Liver (tissue), 9 donors: ENCODE measurements around the gene MATN4. TPM values are rescaled to one million over a fixed set of nuclear protein-coding genes. Genes with fewer than 3 reads are reported as not detected.

Experiments
- DNase-seq: peaks from one replicate; pipeline ENCODE4 v3.0.0-alpha.2; 2017; ENCODE audit warnings: low spot score
- H3K27ac ChIP-seq, 2 donors: one replicate each; pipeline ENCODE4 v1.7.0; 2013; ENCODE audit warnings: inconsistent platforms in 2 of 2, low read length in 2 of 2, control low read depth in 1 of 2, low read depth in 1 of 2, mild to moderate bottlenecking in 1 of 2
- H3K27me3 ChIP-seq, 4 donors: one replicate each; pipeline versions ENCODE4 v1.6.1 to v1.7.0; 2013; ENCODE audit warnings: low read length in 3 of 4, inconsistent platforms in 1 of 4, mild to moderate bottlenecking in 1 of 4, moderate library complexity in 1 of 4; ENCODE audit not compliant: control insufficient read depth in 4 of 4, insufficient read depth in 4 of 4
- H3K36me3 ChIP-seq, 4 donors: one replicate each; pipeline versions ENCODE4 v1.6.1 to v1.7.0; 2013; ENCODE audit warnings: low read length in 3 of 4, mild to moderate bottlenecking in 3 of 4, low read depth in 1 of 4, moderate library complexity in 1 of 4; ENCODE audit not compliant: control insufficient read depth in 4 of 4, insufficient read depth in 3 of 4
- H3K4me1 ChIP-seq, 4 donors: one replicate each; pipeline versions ENCODE4 v1.6.1 to v1.7.0; 2013; ENCODE audit warnings: low read length in 3 of 4, mild to moderate bottlenecking in 3 of 4, moderate library complexity in 1 of 4; ENCODE audit not compliant: control insufficient read depth in 4 of 4, insufficient read depth in 4 of 4
- H3K4me3 ChIP-seq, 3 donors: one replicate each; pipeline versions ENCODE4 v1.6.1 to v1.7.0; 2013; ENCODE audit warnings: low read length in 3 of 3, control low read depth in 1 of 3, low read depth in 1 of 3, mild to moderate bottlenecking in 1 of 3
- H3K9ac ChIP-seq, 2 donors: one replicate each; pipeline ENCODE4 v1.7.0; 2013; ENCODE audit warnings: low read length in 2 of 2, mild to moderate bottlenecking in 2 of 2, moderate library complexity in 2 of 2, control low read depth in 1 of 2, low read depth in 1 of 2
- H3K9me3 ChIP-seq, 4 donors: one replicate each; pipeline versions ENCODE4 v1.6.1 to v1.7.0; 2013; ENCODE audit warnings: low read length in 3 of 4; ENCODE audit not compliant: control insufficient read depth in 4 of 4
- EGR1 ChIP-seq, 2 donors: IDR thresholded peaks; 2 replicates each; pipeline ENCODE4 v1.6.1; 2016 to 2018; ENCODE audit warnings: antibody characterized with exemption in 2 of 2, low read depth in 2 of 2
- FOXA1 ChIP-seq: IDR thresholded peaks from 2 replicates; pipeline ENCODE4 v1.6.1; 2016; ENCODE audit warnings: antibody characterized with exemption
- FOXA2 ChIP-seq: IDR thresholded peaks from 2 replicates; pipeline ENCODE4 v1.6.1; 2016; ENCODE audit warnings: antibody characterized with exemption
- HNF4A ChIP-seq, 2 donors: conservative IDR thresholded peaks; 2 replicates each; pipeline ENCODE4 v1.6.1; 2016; ENCODE audit warnings: antibody characterized with exemption in 2 of 2, mild to moderate bottlenecking in 2 of 2
- HNF4G ChIP-seq: IDR thresholded peaks from 2 replicates; pipeline ENCODE4 v1.6.1; 2016; ENCODE audit warnings: antibody characterized with exemption
- NR2F2 ChIP-seq: IDR thresholded peaks from 2 replicates; pipeline ENCODE4 v1.6.1; 2016; ENCODE audit warnings: antibody characterized with exemption
- REST ChIP-seq: IDR thresholded peaks from 2 replicates; pipeline ENCODE4 v1.6.1; 2016; ENCODE audit warnings: antibody characterized with exemption, mild to moderate bottlenecking
- RXRA ChIP-seq, 2 donors: IDR thresholded peaks; 2 replicates each; pipeline ENCODE4 v1.6.1; 2017 to 2018; ENCODE audit warnings: antibody characterized with exemption in 2 of 2, mild to moderate bottlenecking in 1 of 2
- SP1 ChIP-seq: IDR thresholded peaks from 2 replicates; pipeline ENCODE4 v1.6.1; 2018; ENCODE audit warnings: antibody characterized with exemption, mild to moderate bottlenecking
- TAF1 ChIP-seq: conservative IDR thresholded peaks from 2 replicates; pipeline ENCODE4 v1.6.1; 2016; ENCODE audit warnings: antibody characterized with exemption, mild to moderate bottlenecking
- WGBS: extraction: QIAGEN DNeasy Blood & Tissue Kit; methylation state at CpG from one replicate; pipeline ENCODE4 v1.1.7; 2013; 5-methylcytosine and 5-hydroxymethylcytosine counted together
- polyA plus RNA-seq, 2 donors: library from polyadenylated mRNA; stranded (reverse) in 1 of 2; unstranded in 1 of 2; fragments of 200-250 nt in 1 of 2; fragments of >200 nt in 1 of 2; fragmentation: Nextera tagmentation in 1 of 2; extraction: Ambion mirVana in 1 of 2; gene quantifications; one replicate each; pipeline versions ENCODE4 v1.2.1 to v1.2.3, GENCODE V29; 2013 to 2015
- total RNA-seq, 2 donors: library from RNA; depleted of rRNA; stranded (reverse); fragments of >200 nt; gene quantifications; one replicate each; pipeline ENCODE4 v1.2.3, GENCODE V29; 2014
- TF ChIP-seq, protein P1 (sequence below): fragments of 150-350 bp; IDR thresholded peaks from 2 replicates; pipeline ENCODE4 v1.5.1; 2017; ENCODE audit warnings: improper control_type of control experiment, low read depth, low read length; ENCODE audit not compliant: missing input control
- TF ChIP-seq, protein P2 (sequence below): IDR thresholded peaks from 2 replicates; pipeline ENCODE4 v1.6.1; 2016; ENCODE audit warnings: antibody characterized with exemption
- TF ChIP-seq, protein P3 (sequence below): IDR thresholded peaks from 2 replicates; pipeline ENCODE4 v1.6.1; 2016; ENCODE audit warnings: antibody characterized with exemption
- donor health status: healthy.
- donor health status: healthy.
- donor health status: healthy.
- donor health status: healthy.
- donor health status: healthy.

Gene MATN4
- total and polyA plus RNA-seq, 4 donors: 0.05 TPM; not detected in 3

GRCh38 chr20:45297786-45298497 is 10.2 kb downstream of the MATN4 start:
- 88% methylated on average over 52 of the region's 52 CpGs for WGBS
- H3K36me3 ChIP-seq: no peaks in the 10 kb centered on the region
- no peak overlapping the region for H3K27ac ChIP-seq
- no peaks in the 10 kb centered on the region for H3K9me3 ChIP-seq
- no peak overlapping the region for H3K9ac ChIP-seq
- no peaks in the 10 kb centered on the region for H3K27me3 ChIP-seq
- no peak for DNase-seq
- no peak overlapping the region for H3K4me3 ChIP-seq
- no peak for TF ChIP-seq EGR1 (IDR thresholded peaks at IDR 0.05; ENCODE audit: low read depth in 2 of 2)
- peaks cover 0 to 10% (median 6%) of the 10 kb centered on the region in 4 donors for H3K4me1 ChIP-seq

- peaks cover 0 to 12% (median 6%) of the 10 kb centered on the region in 4 donors for H3K4me1 ChIP-seq
- H3K27ac ChIP-seq: no peak overlapping the region
- no peak overlapping the region for H3K9ac ChIP-seq
- DNase-seq: no peak
- H3K36me3 ChIP-seq: no peaks in the 10 kb centered on the region
- TF ChIP-seq, protein P1, sequence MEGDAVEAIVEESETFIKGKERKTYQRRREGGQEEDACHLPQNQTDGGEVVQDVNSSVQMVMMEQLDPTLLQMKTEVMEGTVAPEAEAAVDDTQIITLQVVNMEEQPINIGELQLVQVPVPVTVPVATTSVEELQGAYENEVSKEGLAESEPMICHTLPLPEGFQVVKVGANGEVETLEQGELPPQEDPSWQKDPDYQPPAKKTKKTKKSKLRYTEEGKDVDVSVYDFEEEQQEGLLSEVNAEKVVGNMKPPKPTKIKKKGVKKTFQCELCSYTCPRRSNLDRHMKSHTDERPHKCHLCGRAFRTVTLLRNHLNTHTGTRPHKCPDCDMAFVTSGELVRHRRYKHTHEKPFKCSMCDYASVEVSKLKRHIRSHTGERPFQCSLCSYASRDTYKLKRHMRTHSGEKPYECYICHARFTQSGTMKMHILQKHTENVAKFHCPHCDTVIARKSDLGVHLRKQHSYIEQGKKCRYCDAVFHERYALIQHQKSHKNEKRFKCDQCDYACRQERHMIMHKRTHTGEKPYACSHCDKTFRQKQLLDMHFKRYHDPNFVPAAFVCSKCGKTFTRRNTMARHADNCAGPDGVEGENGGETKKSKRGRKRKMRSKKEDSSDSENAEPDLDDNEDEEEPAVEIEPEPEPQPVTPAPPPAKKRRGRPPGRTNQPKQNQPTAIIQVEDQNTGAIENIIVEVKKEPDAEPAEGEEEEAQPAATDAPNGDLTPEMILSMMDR: no peak
- TF ChIP-seq, protein P2, sequence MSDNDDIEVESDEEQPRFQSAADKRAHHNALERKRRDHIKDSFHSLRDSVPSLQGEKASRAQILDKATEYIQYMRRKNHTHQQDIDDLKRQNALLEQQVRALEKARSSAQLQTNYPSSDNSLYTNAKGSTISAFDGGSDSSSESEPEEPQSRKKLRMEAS: no peak
- TF ChIP-seq FOXA2: no peak
- TF ChIP-seq HNF4G: no peak
- TF ChIP-seq EGR1 (IDR thresholded peaks at IDR 0.05; ENCODE audit: low read depth in 2 of 2): no peak
- TF ChIP-seq, protein P3, sequence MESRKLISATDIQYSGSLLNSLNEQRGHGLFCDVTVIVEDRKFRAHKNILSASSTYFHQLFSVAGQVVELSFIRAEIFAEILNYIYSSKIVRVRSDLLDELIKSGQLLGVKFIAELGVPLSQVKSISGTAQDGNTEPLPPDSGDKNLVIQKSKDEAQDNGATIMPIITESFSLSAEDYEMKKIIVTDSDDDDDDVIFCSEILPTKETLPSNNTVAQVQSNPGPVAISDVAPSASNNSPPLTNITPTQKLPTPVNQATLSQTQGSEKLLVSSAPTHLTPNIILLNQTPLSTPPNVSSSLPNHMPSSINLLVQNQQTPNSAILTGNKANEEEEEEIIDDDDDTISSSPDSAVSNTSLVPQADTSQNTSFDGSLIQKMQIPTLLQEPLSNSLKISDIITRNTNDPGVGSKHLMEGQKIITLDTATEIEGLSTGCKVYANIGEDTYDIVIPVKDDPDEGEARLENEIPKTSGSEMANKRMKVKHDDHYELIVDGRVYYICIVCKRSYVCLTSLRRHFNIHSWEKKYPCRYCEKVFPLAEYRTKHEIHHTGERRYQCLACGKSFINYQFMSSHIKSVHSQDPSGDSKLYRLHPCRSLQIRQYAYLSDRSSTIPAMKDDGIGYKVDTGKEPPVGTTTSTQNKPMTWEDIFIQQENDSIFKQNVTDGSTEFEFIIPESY: no peak
- no peaks in the 10 kb centered on the region for H3K9me3 ChIP-seq
- H3K4me3 ChIP-seq: no peak overlapping the region
- 92% methylated on average over 1 of the region's 1 CpG for WGBS
- H3K27me3 ChIP-seq: no peaks in the 10 kb centered on the region
Measured at GRCh38 chr20:45294659-45295058, 13.4 kb downstream of the MATN4 start.

DNA sequence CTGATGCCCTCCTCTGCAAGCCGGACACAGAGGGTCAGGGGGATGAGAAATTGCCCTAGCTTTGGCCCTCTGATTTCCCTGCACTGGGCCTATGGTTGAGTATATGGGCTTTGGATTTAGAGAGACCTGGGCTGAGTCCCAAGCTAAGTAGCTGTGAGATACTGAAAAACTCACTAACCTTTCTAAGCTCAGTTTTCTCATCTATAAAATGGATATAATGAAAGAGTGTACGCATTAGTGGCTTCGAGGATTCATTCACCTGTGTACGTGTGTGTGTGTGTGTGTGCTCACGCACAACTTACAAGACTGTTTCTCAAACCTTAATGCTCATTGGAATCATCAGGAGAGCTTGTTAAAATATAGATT is 14.1 kb downstream of the MATN4 start:
- H3K9me3 ChIP-seq: no peaks in the 10 kb centered on the region
- no peak for DNase-seq
- H3K9ac ChIP-seq: no peak overlapping the region
- H3K4me3 ChIP-seq: no peak overlapping the region
- H3K4me1 ChIP-seq: peaks cover 0 to 12% (median 6%) of the 10 kb centered on the region in 4 donors
- WGBS: 51% methylated on average over 5 of the region's 5 CpGs
- H3K27ac ChIP-seq: no peak overlapping the region
- H3K27me3 ChIP-seq: peaks cover 0 to 2% (median 0%) of the 10 kb centered on the region in 4 donors
- H3K36me3 ChIP-seq: no peaks in the 10 kb centered on the region
- TF ChIP-seq SP1 (no peak), RXRA (IDR thresholded peaks at IDR 0.05) (no peak), HNF4G (no peak), HNF4A (conservative IDR thresholded peaks at IDR 0.05) (no peak), REST (no peak), FOXA1 (no peak), NR2F2 (no peak), EGR1 (IDR thresholded peaks at IDR 0.05; ENCODE audit: low read depth in 2 of 2) (no peak), TAF1 (no peak)
- TF ChIP-seq, protein P3: no peak
- TF ChIP-seq, protein P2: no peak
- TF ChIP-seq, protein P1: no peak
